ENCODE measurements around the gene AFAP1.

The AFAP1 gene

GRCh38 chr4:7800410-7800809 is 139.3 kb downstream of the AFAP1 start:
- H3K27ac ChIP-seq (ENCODE audit: extremely low read depth, low read depth, low read length): no peak overlapping the region
- peaks cover 0 to 37% of the 10 kb centered on the region in 2 experiments; a peak in 1 of 3 replicates for H3K36me3 ChIP-seq (ENCODE audit: control insufficient read depth in 2 of 2, insufficient read depth in 1 of 2, low read length in 2 of 2)
- H3K4me1 ChIP-seq (ENCODE audit: control insufficient read depth, insufficient read depth, low read length): no peaks in the 10 kb centered on the region
- TF ChIP-seq ZNF571 (tag by site-specific recombination; IDR thresholded peaks at IDR 0.05): no peak
- TF ChIP-seq ZNF335 (tag by site-specific recombination; conservative IDR thresholded peaks at IDR 0.05): no peak
- TF ChIP-seq ZNF394 (tag by site-specific recombination; IDR thresholded peaks at IDR 0.05; ENCODE audit: borderline replicate concordance): no peak
- TF ChIP-seq ZNF514 (tag by site-specific recombination; IDR thresholded peaks at IDR 0.05): no peak
- TF ChIP-seq ZBTB11 (tag by site-specific recombination; conservative IDR thresholded peaks at IDR 0.05; ENCODE audit: low read depth): no peak
- no peak for TF ChIP-seq ZBTB6 (tag by site-specific recombination; IDR thresholded peaks at IDR 0.05)
- no peak for TF ChIP-seq FEZF1 (tag by site-specific recombination; IDR thresholded peaks at IDR 0.05)
- TF ChIP-seq SCRT2 (tag by site-specific recombination; IDR thresholded peaks at IDR 0.05): no peak
- TF ChIP-seq ZNF629 (tag by site-specific recombination; IDR thresholded peaks at IDR 0.05): no peak
- no peak for TF ChIP-seq ZBTB1 (tag by site-specific recombination; IDR thresholded peaks at IDR 0.05)
- TF ChIP-seq, protein P1, sequence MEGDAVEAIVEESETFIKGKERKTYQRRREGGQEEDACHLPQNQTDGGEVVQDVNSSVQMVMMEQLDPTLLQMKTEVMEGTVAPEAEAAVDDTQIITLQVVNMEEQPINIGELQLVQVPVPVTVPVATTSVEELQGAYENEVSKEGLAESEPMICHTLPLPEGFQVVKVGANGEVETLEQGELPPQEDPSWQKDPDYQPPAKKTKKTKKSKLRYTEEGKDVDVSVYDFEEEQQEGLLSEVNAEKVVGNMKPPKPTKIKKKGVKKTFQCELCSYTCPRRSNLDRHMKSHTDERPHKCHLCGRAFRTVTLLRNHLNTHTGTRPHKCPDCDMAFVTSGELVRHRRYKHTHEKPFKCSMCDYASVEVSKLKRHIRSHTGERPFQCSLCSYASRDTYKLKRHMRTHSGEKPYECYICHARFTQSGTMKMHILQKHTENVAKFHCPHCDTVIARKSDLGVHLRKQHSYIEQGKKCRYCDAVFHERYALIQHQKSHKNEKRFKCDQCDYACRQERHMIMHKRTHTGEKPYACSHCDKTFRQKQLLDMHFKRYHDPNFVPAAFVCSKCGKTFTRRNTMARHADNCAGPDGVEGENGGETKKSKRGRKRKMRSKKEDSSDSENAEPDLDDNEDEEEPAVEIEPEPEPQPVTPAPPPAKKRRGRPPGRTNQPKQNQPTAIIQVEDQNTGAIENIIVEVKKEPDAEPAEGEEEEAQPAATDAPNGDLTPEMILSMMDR (tag by site-specific recombination; IDR thresholded peaks at IDR 0.05): no peak
- TF ChIP-seq ZNF416 (tag by site-specific recombination; IDR thresholded peaks at IDR 0.05): no peak
- TF ChIP-seq ZNF548 (tag by site-specific recombination; IDR thresholded peaks at IDR 0.05): no peak
- TF ChIP-seq ZNF660 (tag by site-specific recombination; IDR thresholded peaks at IDR 0.05): no peak
- TF ChIP-seq ZNF10 (tag by site-specific recombination; IDR thresholded peaks at IDR 0.05): no peak
- TF ChIP-seq, protein P2, sequence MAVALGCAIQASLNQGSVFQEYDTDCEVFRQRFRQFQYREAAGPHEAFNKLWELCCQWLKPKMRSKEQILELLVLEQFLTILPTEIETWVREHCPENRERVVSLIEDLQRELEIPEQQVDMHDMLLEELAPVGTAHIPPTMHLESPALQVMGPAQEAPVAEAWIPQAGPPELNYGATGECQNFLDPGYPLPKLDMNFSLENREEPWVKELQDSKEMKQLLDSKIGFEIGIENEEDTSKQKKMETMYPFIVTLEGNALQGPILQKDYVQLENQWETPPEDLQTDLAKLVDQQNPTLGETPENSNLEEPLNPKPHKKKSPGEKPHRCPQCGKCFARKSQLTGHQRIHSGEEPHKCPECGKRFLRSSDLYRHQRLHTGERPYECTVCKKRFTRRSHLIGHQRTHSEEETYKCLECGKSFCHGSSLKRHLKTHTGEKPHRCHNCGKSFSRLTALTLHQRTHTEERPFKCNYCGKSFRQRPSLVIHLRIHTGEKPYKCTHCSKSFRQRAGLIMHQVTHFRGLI (tag by site-specific recombination; IDR thresholded peaks at IDR 0.05): no peak
- TF ChIP-seq ZSCAN18 (tag by site-specific recombination; IDR thresholded peaks at IDR 0.05): no peak
- TF ChIP-seq HOXC10 (CRISPR knock-in tag; IDR thresholded peaks at IDR 0.05): no peak
- no peak for TF ChIP-seq ZNF580 (tag by site-specific recombination; IDR thresholded peaks at IDR 0.05)
- no peak for TF ChIP-seq ZNF155 (tag by site-specific recombination; IDR thresholded peaks at IDR 0.05)
- ChIA-PET POLR2A (no interaction called here), CTCF (interaction anchor here (0.6 to 1.3 kb wide), 2 partner anchors 130 to 408 kb away, joined by 3 to 4 read pairs; no protein-coding TSS in a partner anchor)
- no peaks in the 10 kb centered on the region for H3K9me3 ChIP-seq (ENCODE audit: control insufficient read depth, insufficient read depth, low read depth, low read length)
- no peak overlapping the region for H3K4me3 ChIP-seq (ENCODE audit: low read depth, low read length)
